Measurements from ENCODE around the gene TRAF2.

Gene TRAF2

GRCh38 chr9:136960212-136960937 lies 74.1 kb downstream of the TRAF2 start:
- Mint-ChIP-seq H3K4me3 (peak overlapping the region; percentile 47), H3K27me3 (peaks cover 24% of the 10 kb centered on the region), H3K36me3 (no peaks in the 10 kb centered on the region), H3K4me1 (peaks cover 41% of the 10 kb centered on the region), H3K27ac (peak overlapping the region; percentile 92), H3K9me3 (peaks cover 7% of the 10 kb centered on the region)
- DNase-seq = peak; percentile 49
- CTCF ChIA-PET = no interaction called here

DNA sequence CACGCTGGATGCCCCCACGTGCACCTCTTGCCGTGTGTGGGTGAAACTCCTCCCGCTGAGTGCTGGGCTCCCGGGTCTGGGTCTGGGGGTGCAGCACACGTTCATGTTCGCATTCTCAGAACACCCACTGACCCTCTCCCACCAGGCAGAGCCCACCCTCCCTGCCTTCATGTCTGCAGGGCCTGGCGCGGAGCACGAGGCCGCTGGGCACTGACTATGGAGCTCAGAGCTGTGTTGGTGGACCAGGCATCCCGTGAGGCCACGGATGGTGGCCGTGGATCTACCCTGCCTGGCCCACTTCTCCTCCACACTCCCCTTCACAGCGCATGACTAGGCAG lies 74.6 kb downstream of the TRAF2 start:
- no peak overlapping the region for H3K4me3 Mint-ChIP-seq
- peaks cover 24% of the 10 kb centered on the region for H3K27me3 Mint-ChIP-seq
- peaks cover 47% of the 10 kb centered on the region for H3K4me1 Mint-ChIP-seq
- H3K9me3 Mint-ChIP-seq = peaks cover 7% of the 10 kb centered on the region
- CTCF ChIA-PET = no interaction called here
- DNase-seq = no peak
- H3K27ac Mint-ChIP-seq = no peak overlapping the region
- H3K36me3 Mint-ChIP-seq = no peaks in the 10 kb centered on the region

- Mint-ChIP-seq H3K4me1 (peaks cover 52% of the 10 kb centered on the region), H3K4me3 (no peak overlapping the region), H3K27ac (no peak overlapping the region), H3K9me3 (peaks cover 3% of the 10 kb centered on the region), H3K36me3 (no peaks in the 10 kb centered on the region), H3K27me3 (peaks cover 30% of the 10 kb centered on the region)
- no peak for DNase-seq
- CTCF ChIA-PET = no interaction called here
Measured at GRCh38 chr9:136961279-136962065, 75.2 kb downstream of the TRAF2 start.

- Mint-ChIP-seq H3K36me3 (no peaks in the 10 kb centered on the region), H3K27me3 (peaks cover 31% of the 10 kb centered on the region), H3K9me3 (no peaks in the 10 kb centered on the region), H3K4me1 (peaks cover 53% of the 10 kb centered on the region), H3K27ac (peak overlapping the region; percentile 81), H3K4me3 (no peak overlapping the region)
- CTCF ChIA-PET = no interaction called here
- no peak for DNase-seq
Measured at GRCh38 chr9:136962163-136962562, 75.8 kb downstream of the TRAF2 start.

GRCh38 chr9:136962701-136963248 lies 76.5 kb downstream of the TRAF2 start:
- Mint-ChIP-seq H3K27me3 (peaks cover 31% of the 10 kb centered on the region), H3K36me3 (no peaks in the 10 kb centered on the region), H3K27ac (peak overlapping the region; percentile 81), H3K9me3 (no peaks in the 10 kb centered on the region), H3K4me1 (peaks cover 53% of the 10 kb centered on the region), H3K4me3 (no peak overlapping the region)
- CTCF ChIA-PET = no interaction called here
- DNase-seq = no peak

DNA sequence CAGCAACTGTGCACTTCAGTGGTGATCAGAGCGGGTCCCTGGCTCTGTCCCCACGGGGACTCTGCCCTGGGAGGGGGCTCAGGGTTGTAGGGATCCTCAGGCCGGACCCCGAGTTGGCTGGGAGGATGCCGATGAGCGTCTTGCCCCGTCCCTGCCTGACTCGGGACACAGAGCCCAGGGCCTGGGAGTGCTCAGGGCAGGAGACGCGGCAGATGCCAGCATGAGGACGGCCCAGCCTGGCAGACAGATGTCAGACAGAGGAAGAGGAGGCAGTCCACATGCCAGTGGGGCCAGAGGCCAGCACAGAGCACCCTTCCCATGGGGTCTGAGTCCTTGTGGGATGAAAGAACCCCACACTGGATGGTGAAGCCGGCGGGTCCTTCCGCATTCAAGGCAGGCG lies 77.0 kb downstream of the TRAF2 start:
- Mint-ChIP-seq H3K4me1 (peaks cover 53% of the 10 kb centered on the region), H3K27ac (no peak overlapping the region), H3K9me3 (no peaks in the 10 kb centered on the region), H3K4me3 (no peak overlapping the region), H3K27me3 (peaks cover 30% of the 10 kb centered on the region), H3K36me3 (no peaks in the 10 kb centered on the region)
- no peak for DNase-seq
- CTCF ChIA-PET = no interaction called here

- Mint-ChIP-seq H3K9me3 (no peaks in the 10 kb centered on the region), H3K4me1 (peaks cover 53% of the 10 kb centered on the region), H3K27ac (no peak overlapping the region), H3K36me3 (no peaks in the 10 kb centered on the region), H3K27me3 (peaks cover 26% of the 10 kb centered on the region), H3K4me3 (no peak overlapping the region)
- DNase-seq = no peak
- CTCF ChIA-PET = no interaction called here
Measured at GRCh38 chr9:136963751-136964150, 77.4 kb downstream of the TRAF2 start.

DNA sequence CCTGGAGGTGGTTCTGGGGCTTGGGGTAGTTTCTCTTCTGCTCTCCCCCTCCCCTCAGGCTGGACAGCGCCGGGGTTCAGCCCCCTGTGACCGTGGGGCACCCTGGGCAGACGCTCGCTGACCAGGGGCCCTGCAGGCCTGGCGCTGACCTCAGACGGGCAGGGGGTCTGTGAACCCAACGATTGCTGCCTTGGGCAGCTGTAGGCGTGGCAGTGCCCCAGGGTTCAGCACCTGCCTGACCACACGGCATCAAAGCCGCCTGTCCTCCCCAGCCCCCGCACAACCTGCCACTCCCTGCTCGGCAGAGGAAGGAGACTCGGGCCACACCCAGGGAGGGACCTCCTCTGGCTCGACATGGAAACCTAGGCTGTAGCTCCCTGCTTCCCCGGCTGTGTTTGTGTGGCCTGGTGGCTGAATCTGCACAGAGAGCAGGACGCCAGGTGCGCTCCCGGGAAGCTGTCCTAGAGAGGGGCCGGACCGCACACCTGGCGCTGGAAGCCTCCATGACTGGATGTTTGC lies 77.9 kb downstream of the TRAF2 start:
- no peak overlapping the region for H3K27ac Mint-ChIP-seq
- no peak for DNase-seq
- peaks cover 51% of the 10 kb centered on the region for H3K4me1 Mint-ChIP-seq
- H3K27me3 Mint-ChIP-seq = peaks cover 24% of the 10 kb centered on the region
- no peaks in the 10 kb centered on the region for H3K9me3 Mint-ChIP-seq
- H3K36me3 Mint-ChIP-seq = no peaks in the 10 kb centered on the region
- H3K4me3 Mint-ChIP-seq = no peak overlapping the region
- CTCF ChIA-PET = no interaction called here

- Mint-ChIP-seq H3K4me3 (no peak overlapping the region), H3K4me1 (peaks cover 47% of the 10 kb centered on the region), H3K9me3 (no peaks in the 10 kb centered on the region), H3K36me3 (no peaks in the 10 kb centered on the region), H3K27ac (no peak overlapping the region), H3K27me3 (peaks cover 26% of the 10 kb centered on the region)
- DNase-seq = no peak
- CTCF ChIA-PET = no interaction called here
Measured at GRCh38 chr9:136964833-136965422, 78.6 kb downstream of the TRAF2 start.

GRCh38 chr9:136965771-136966484 lies 79.6 kb downstream of the TRAF2 start:
- peak; percentile 52 for DNase-seq
- Mint-ChIP-seq H3K36me3 (no peaks in the 10 kb centered on the region), H3K9me3 (no peaks in the 10 kb centered on the region), H3K4me1 (peaks cover 39% of the 10 kb centered on the region), H3K27me3 (peaks cover 28% of the 10 kb centered on the region), H3K27ac (peak overlapping the region; percentile 81), H3K4me3 (peak overlapping the region; percentile 33)
- CTCF ChIA-PET = no interaction called here

DNA sequence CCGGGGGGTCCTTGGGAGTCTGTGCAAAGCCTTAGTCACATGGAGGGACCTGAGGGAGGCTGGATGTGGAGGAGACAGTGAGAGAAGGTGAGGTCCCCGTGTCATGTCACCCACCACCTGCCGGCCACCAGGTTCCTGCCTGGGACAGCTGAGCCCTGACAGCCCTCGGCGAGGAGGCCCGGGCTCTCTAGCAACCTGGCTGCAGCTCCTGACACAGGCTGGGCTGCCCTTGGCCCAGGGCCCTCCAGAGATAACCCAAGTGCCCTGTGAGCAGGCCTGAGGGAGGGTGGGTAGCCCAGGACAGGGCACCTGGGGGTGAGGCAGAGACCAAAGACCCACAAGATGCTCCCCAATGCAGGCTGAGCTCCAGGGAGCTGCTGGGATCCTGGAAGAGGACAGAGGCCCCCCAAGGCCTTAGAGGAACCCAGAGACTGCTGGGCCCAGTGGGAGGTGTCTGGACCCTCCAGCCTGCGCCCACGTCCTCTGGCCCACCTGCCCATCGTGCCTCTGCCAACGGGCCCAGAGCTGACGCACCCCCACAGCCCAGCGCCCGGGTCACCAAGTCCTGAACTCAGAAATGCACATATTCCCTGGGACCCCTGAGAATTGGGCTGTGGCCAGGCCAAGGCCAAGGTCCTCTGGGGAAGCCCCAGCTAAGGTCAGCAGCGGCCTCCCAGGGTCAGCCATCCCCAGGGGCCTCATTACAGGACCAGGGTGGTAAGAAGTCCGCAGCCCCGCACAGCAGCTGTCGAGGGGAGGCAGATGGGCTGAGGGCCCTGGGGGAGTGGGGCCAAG lies 82.2 kb downstream of the TRAF2 start:
- Mint-ChIP-seq H3K36me3 (no peaks in the 10 kb centered on the region), H3K27me3 (peaks cover 26% of the 10 kb centered on the region)
- CTCF ChIA-PET = interaction anchor here (0.8 to 1.0 kb wide), 2 partner anchors 18 to 126 kb away, joined by 3 read pairs; partner anchors contain the start of gene AJM1

DNA sequence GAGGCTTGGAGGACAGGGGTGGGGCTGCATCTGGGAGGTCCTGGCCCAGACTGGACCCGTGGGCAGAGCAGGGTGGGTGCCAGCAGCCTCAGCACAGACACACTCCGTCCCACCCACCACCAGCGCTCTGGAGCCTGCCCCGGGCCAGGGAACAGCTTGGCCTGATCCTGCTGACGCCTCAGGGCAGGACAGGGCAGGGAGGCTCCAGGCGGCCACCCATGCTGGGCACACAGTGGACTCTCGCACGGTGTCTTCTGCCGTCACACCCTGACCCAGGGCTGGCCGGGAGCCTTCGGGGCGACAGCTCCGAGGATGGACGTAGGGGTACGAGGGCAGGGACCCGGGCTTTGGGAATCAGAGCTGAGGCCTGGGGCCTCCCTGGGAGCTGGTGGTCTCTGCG lies 82.8 kb downstream of the TRAF2 start:
- Mint-ChIP-seq H3K27ac (no peak overlapping the region), H3K27me3 (peaks cover 30% of the 10 kb centered on the region), H3K4me3 (no peak overlapping the region), H3K9me3 (no peaks in the 10 kb centered on the region), H3K36me3 (no peaks in the 10 kb centered on the region), H3K4me1 (peaks cover 25% of the 10 kb centered on the region)
- CTCF ChIA-PET = interaction anchor here (0.8 to 1.0 kb wide), 2 partner anchors 18 to 127 kb away, joined by 3 read pairs; partner anchors contain the start of gene AJM1
- no peak for DNase-seq

More for the DNA sequence above, 82.2 kb downstream of the TRAF2 start:
- peaks cover 22% of the 10 kb centered on the region for H3K4me1 Mint-ChIP-seq
- no peak overlapping the region for H3K4me3 Mint-ChIP-seq
- DNase-seq = no peak
- no peaks in the 10 kb centered on the region for H3K9me3 Mint-ChIP-seq
- H3K27ac Mint-ChIP-seq = no peak overlapping the region

DNA sequence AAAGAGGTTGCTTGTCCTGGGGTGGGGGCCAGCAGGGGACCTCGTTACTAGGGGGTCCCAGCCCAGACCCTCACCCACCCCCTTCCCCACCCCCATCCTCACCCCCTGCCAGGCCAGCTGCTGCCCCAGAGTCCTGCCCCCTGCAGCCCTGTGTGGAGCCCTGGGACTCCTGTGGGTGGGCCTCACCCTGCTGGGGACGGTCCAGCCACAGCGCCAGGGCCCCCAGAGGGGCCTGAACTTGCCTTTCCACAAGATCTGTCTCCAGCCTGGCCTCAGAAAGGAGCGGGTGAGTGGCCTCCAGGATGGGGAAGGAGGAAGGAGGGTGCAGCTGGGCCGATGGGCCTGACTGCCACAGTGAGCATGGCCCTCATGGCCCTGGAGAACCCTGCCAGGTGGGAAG lies 83.5 kb downstream of the TRAF2 start:
- CTCF ChIA-PET = interaction anchor here (1.0 to 1.1 kb wide), 2 partner anchors 19 to 59 kb away, joined by 3 to 4 read pairs; no protein-coding TSS in a partner anchor
- Mint-ChIP-seq H3K27me3 (peaks cover 24% of the 10 kb centered on the region), H3K4me3 (no peak overlapping the region), H3K27ac (no peak overlapping the region), H3K36me3 (no peaks in the 10 kb centered on the region), H3K9me3 (no peaks in the 10 kb centered on the region), H3K4me1 (peaks cover 25% of the 10 kb centered on the region)
- no peak for DNase-seq
